Neural crest cell (in vitro differentiated cells): ENCODE measurements around the gene POLR1D. TPM values are rescaled to one million over a fixed set of nuclear protein-coding genes. Genes with fewer than 3 reads are reported as not detected.

Experiments used
- total RNA-seq: library from RNA; stranded (reverse); gene quantifications from 2 replicates; pipeline ENCODE4 v1.2.1, GENCODE V29; 2021

Gene POLR1D
- total RNA-seq, 1 donor from 2014 or later: 92.6 TPM

Other genes starting within 250 kb of the POLR1D start
- gene GTF3A, start 197.3 kb upstream of the POLR1D start, total RNA-seq: 113 and 116 TPM in 2 replicates
- gene MTIF3, start 171.3 kb upstream of the POLR1D start, total RNA-seq: 48.5 and 54.1 TPM in 2 replicates
- gene LNX2, start 1.4 kb upstream of the POLR1D start, total RNA-seq: 9.4 and 9.6 TPM in 2 replicates
- 10.6 and 11.4 TPM in 2 replicates for gene GSX1, start 170.6 kb downstream of the POLR1D start, total RNA-seq